HG03280 (cell line): ENCODE data around the gene CENPM.

Source experiments
- ATAC-seq: cut with Tn5 transposase; IDR thresholded peaks from one replicate; pipeline ENCODE4 v1.9.1; 2021; ENCODE audit warnings: mild to moderate bottlenecking, moderate library complexity; ENCODE audit not compliant: unreplicated experiment

CENPM gene

DNA sequence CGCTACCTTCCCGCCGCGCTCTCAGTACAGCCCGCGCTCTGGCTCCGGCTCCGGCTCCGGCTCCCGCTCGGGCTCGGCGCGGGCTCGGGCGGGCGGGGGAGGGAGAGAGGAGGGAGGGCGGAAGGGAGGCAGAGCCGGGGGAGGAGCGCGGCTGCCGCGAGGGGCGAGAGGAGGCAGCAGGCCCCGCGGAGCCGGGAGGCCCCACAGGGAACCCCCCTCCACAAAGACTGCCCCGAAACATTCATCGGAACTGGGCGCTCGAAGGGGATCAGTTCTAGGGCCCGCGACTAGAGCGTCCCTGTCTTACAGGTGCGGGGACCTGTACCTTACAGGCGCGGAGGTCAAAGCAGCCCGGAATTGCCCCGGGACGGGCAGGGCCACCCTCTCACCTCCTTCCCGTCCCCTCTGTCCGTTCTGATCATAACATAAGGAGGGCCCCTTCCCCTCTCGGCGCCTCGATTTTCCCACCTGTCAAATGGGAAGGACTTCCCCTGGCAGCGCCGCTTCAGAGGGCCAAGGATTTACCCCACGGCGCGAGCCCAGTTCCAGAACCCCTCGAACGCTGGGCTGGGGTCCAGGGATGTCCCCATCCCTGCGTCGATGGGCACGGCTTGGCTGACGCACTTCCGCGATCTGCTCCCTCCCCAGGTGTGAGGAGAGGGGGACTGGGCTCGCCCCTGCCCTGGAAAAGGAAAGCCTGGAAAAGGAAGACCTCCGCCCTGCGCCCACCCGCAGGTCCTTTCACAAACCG lies 31.7 kb downstream of the CENPM start, which contains the start of gene SHISA8:
Gene SHISA8 (minus strand): TSS at position 40 of the 751 bp plus-strand sequence. CDS start 407 bp downstream, outside the sequence.
- no peak for ATAC-seq

DNA sequence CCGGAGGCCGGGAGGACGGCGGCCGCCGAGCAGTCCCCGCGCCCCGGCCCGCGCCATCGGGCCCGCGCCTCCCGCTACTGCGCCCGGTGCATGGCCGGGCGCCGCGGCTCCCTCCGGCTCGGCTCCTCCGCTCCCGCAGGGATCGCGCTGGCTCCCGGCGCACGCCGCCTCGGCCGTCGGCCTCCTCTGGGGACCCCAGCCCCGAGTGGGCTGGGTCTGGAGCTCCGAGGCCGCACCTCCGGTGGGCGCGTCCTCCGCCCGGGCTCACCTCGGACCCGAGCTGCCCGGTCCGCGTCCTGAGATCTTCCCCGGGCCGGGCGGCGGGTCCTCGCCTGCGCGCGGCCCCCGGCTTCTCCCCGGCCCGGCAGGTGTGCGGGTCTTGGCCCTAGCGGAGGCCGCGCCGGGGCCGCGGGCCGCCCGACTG lies 32.3 kb downstream of the CENPM start:
- ATAC-seq, result no peak

GRCh38 chr22:41913842-41914534 lies 33.0 kb downstream of the CENPM start:
- no peak for ATAC-seq

DNA sequence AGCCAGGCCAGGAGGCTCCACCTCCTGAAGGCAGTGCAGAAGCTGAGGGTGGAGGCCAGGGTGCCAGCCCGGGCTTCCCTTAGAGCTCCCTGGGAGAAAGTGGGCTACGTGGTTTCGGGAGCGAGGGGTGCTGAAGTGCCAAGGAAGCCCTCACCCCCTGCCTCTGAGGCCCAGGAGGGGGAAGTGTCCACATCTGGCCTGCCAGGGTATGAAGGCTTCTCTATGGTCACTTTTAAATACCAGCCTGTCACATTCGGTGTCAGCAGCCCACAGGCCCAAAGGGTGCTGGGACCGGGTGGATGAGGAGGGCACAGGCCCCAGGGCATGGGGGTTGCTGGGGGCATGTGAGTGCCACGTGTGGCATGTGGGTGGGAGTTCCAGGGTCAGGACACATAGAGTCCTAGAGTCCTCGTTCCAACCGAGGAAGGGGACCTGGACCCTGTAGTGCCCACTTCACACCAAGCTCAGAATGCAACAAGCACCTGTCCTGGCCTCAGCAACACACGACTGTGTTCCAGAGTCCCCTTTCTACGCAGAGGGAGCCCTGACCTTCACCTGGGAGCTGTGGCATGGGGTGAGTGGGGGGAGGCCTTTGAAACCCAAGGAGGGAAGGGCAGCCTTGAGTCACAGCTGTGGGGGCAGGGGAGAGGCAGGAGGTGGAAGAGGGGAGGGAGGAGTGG lies 33.8 kb downstream of the CENPM start:
- no peak for ATAC-seq

GRCh38 chr22:41912338-41913039 lies 34.5 kb downstream of the CENPM start:
- no peak for ATAC-seq

GRCh38 chr22:41911001-41911611 lies 35.8 kb downstream of the CENPM start:
- no peak for ATAC-seq

DNA sequence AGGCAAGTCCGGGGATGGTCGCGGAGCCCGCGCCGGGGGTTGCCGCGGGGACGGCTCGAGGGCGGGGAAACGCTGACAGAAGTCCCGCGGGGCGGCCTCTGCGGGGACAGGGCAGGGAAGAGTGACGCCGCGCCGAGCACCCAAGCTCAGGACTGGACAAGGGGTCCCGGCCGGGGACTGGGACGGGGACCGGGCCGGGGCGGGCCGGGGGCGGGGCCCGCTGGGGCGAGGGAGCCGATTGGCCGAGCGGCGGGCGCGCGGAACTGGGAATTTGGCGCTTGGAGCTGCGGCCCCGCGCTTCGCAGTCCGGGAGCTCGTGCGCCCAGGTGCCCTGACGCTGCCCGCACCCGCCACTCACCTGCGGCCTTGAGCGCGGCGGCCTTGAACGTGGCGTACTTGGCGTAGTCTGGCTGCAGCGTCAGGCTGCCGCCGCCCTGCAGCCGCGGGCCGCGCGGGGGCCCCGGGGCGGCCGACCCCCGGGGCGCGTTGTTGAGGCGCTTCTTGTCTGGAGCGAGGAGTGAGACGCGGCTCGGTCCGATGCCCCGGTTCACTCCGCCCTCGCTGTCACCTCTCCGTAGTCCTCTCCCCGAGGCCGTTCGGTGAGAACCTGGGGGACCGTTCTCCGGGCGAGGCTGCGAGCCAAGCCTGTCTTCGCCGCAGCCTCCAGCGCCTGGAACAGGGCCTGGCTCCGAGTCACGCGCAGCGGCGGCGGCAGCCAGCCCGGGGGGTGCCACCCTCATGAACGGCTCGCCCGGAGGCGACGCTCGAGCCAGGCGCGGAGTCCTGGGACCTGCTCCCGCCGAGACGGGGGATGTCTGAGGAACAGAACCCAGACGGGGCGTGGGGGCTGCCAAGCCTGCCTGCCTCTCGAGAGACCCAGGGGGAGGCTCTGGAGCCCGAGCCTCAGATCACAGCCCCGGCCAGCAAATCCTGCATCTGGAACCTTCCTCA lies 36.6 kb downstream of the CENPM start:
- ATAC-seq, result no peak

DNA sequence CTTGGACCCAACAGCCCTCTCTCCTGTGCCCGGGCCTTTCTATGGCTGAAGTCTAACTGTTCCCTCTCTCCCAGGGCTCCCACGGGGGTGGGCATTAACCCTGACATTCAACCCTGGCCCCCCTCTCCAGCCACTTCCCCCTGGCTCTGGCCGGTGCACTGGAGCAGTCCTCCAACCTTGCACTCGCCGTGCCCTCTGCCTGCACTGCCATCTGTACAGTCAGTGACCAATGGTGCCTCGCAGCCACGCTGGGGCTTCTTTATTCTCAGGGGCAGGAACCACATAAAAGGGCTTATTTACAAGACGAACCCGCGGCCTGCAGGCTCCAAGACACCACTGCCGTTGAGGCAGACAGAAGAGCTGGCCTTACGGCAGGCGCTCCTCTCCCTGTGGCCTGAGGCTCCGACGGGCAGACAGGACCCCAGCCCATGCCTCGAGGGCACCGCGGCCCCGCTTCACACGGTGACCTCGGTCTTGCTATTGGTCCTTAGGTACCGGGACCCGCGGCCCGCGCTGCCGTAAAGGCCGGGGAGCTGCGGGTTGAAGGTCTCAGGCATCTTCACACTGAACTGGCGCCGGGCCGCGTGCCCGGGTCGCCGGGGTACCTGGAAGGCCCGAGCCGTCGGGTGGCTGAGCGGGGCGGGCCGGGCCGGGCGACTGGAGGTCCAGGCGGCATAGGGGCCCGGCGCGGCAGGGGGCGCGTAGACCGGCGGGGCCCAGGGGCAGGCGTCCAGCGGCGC lies 37.5 kb downstream of the CENPM start:
- ATAC-seq, result no peak

GRCh38 chr22:41908411-41909309 lies 38.3 kb downstream of the CENPM start:
- no peak for ATAC-seq

- ATAC-seq, result no peak
Measured at GRCh38 chr22:41907436-41908401, 39.2 kb downstream of the CENPM start.

GRCh38 chr22:41906822-41907221 lies 40.1 kb downstream of the CENPM start:
- no peak for ATAC-seq

- no peak for ATAC-seq
Measured at GRCh38 chr22:41905411-41906202, 41.3 kb downstream of the CENPM start.

- ATAC-seq, result no peak
Measured at GRCh38 chr22:41904450-41905410, 42.2 kb downstream of the CENPM start.

DNA sequence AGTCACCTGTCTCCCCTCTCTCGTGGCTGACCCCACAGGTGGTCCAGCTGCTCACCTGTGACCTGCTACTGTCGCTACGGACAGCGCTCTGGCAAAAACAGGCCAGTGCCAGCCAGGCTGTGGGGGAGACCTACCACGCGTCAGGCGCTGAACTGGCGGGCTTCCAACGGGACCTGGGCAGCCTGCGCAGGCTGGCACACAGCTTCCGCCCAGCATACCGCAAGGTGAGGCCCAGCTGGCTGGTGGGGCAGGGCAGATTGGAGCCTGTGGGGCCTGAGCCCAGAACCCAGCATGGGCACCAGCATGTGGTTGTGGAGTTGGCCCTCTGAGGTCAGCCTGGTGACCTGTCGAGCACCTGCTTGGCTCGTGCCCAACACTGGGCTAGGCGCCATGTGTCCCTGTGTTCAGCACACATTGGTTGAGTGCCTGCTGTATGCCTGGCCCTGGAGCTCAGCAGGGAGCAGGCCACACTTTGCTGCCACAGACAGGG lies 44.0 kb downstream of the CENPM start:
- ATAC-seq, result no peak

GRCh38 chr22:41902016-41902415 lies 44.9 kb downstream of the CENPM start:
- no peak for ATAC-seq
